GM12878 (cell line): ENCODE data around the gene C1S. TPM values are rescaled to one million over a fixed set of nuclear protein-coding genes. Genes with fewer than 3 reads are reported as not detected.

Experiments
- ATAC-seq: fragments of 200-7000 bp; cut with Tn5 transposase; 3 replicates; pipeline ENCODE4 v1.9.1; 2020; ENCODE audit warnings: mild to moderate bottlenecking, moderate library complexity
- BruUV-seq: library from RNA; stranded (reverse); fragments of 400-500 nt; replicated peaks from 2 replicates; lab custom pipeline; 2021; lab: Mats Ljungman, UMichigan
- CTCF ChIA-PET: fragments of 300-600 bp; sonication (Branson Sonifier 250); formaldehyde crosslinking; extraction: SDS; loops from one replicate; lab custom pipeline; 2021; ENCODE audit warnings: inconsistent platforms; lab: Yijun Ruan, JAX
- POLR2A ChIA-PET: fragments of 350-600 bp; formaldehyde crosslinking; extraction: SDS; loops from one replicate; lab custom pipeline; 2021; ENCODE audit warnings: inconsistent platforms; lab: Charles Lee
- RAD21 ChIA-PET: fragments of 300-600 bp; sonication (Branson Sonifier 250); formaldehyde crosslinking; loops from one replicate; lab custom pipeline; 2023; ENCODE audit warnings: antibody characterized with exemption; ENCODE audit not compliant: unreplicated experiment; lab: Charles Lee
- SMC1A ChIA-PET: fragments of 300-600 bp; sonication (Branson Sonifier 250); formaldehyde crosslinking; loops from one replicate; lab custom pipeline; 2023; ENCODE audit not compliant: unreplicated experiment, uncharacterized antibody; lab: Charles Lee
- DNase-seq: peaks from one replicate; pipeline ENCODE4 v3.0.0-alpha.2; 2011; ENCODE audit warnings: low read depth, low spot score
- FAIRE-seq: peaks from 3 replicates; lab custom pipeline; 2011; peaks lifted over from hg19 to GRCh38; lab: Jason Lieb, UNC
- H2AFZ ChIP-seq: 2 replicates; pipeline ENCODE4 v1.6.0; 2011; ENCODE audit warnings: low read depth, low read length, control low read depth; ENCODE audit not compliant: control insufficient read depth
- H3K27ac ChIP-seq: 2 replicates; pipeline ENCODE4 v1.5.1; 2011; ENCODE audit warnings: control low read depth; ENCODE audit not compliant: control insufficient read depth, insufficient read depth
- H3K27me3 ChIP-seq, 2 experiments: replicated peaks in 1 of 2; 2 replicates each; pipeline versions ENCODE4 v1.6.0 to v1.6.1; 2011; ENCODE audit warnings: low read length in 1 of 2; ENCODE audit not compliant: control insufficient read depth in 2 of 2, insufficient read depth in 2 of 2
- H3K36me3 ChIP-seq, 2 experiments: 2 replicates each; pipeline ENCODE4 v1.5.1; 2011; ENCODE audit warnings: low read length in 1 of 2; ENCODE audit not compliant: control insufficient read depth in 2 of 2, insufficient read depth in 2 of 2
- H3K4me1 ChIP-seq: 2 replicates; pipeline ENCODE4 v1.6.1; 2011; ENCODE audit warnings: mild to moderate bottlenecking, low read length, moderate library complexity, mixed read lengths; ENCODE audit not compliant: control insufficient read depth, insufficient read depth
- H3K4me2 ChIP-seq: 2 replicates; pipeline ENCODE4 v1.6.0; 2011; ENCODE audit warnings: control low read depth; ENCODE audit not compliant: control insufficient read depth, insufficient read depth
- H3K4me3 ChIP-seq: fragments of 200-600 bp; sonication (generic); 2 replicates; pipeline ENCODE4 v1.5.1; 2016
- H3K79me2 ChIP-seq: 2 replicates; pipeline ENCODE4 v1.6.0; 2011; ENCODE audit warnings: low read length; ENCODE audit not compliant: control insufficient read depth, insufficient read depth
- H3K9ac ChIP-seq: 2 replicates; pipeline ENCODE4 v1.8.0; 2011; ENCODE audit warnings: low read length, control low read depth, mixed read lengths; ENCODE audit not compliant: control insufficient read depth, insufficient read depth
- H3K9me3 ChIP-seq: replicated peaks from 3 replicates; pipeline ENCODE4 v1.5.1; 2011; ENCODE audit warnings: mild to moderate bottlenecking, low read length; ENCODE audit not compliant: control insufficient read depth, insufficient read depth
- H4K20me1 ChIP-seq: 2 replicates; pipeline ENCODE4 v1.6.0; 2011; ENCODE audit not compliant: control insufficient read depth, insufficient read depth
- BMI1 ChIP-seq: fragments of 450-650 bp; IDR thresholded peaks from 2 replicates; pipeline ENCODE4 v1.6.1; 2016; ENCODE audit warnings: mild to moderate bottlenecking, moderate library complexity, borderline replicate concordance
- CBFB ChIP-seq: IDR thresholded peaks from 2 replicates; pipeline ENCODE4 v1.6.1; 2016; ENCODE audit warnings: antibody characterized with exemption, low read depth
- EED ChIP-seq: sonication (generic); IDR thresholded peaks from 2 replicates; pipeline ENCODE4 v1.6.1; 2016; ENCODE audit warnings: antibody characterized with exemption, low read depth
- IKZF1 ChIP-seq: fragments of 450-650 bp; conservative IDR thresholded peaks from 2 replicates; pipeline ENCODE4 v1.6.1; 2017; ENCODE audit warnings: antibody characterized with exemption, mild to moderate bottlenecking
- IKZF2 ChIP-seq, 2 experiments: fragments of 450-650 bp; IDR thresholded peaks; 2 replicates each; pipeline ENCODE4 v1.6.1; 2017; ENCODE audit warnings: mild to moderate bottlenecking in 2 of 2, moderate library complexity in 2 of 2
- IRF4 ChIP-seq: IDR thresholded peaks from 2 replicates; pipeline ENCODE4 v1.6.1; 2011; ENCODE audit warnings: low read depth, low read length
- MLLT1 ChIP-seq: fragments of 450-650 bp; IDR thresholded peaks from 2 replicates; pipeline ENCODE4 v1.6.1; 2016; ENCODE audit warnings: mild to moderate bottlenecking
- MTA2 ChIP-seq: fragments of 450-650 bp; IDR thresholded peaks from 2 replicates; pipeline ENCODE4 v1.6.1; 2016; ENCODE audit warnings: low read depth, mild to moderate bottlenecking, moderate library complexity
- MYC ChIP-seq: IDR thresholded peaks from 2 replicates; pipeline ENCODE4 v1.6.1; 2011; ENCODE audit warnings: mild to moderate bottlenecking, low read length, moderate library complexity, inconsistent platforms; ENCODE audit not compliant: insufficient read depth, insufficient replicate concordance, insufficient read length, severe bottlenecking
- NFIC ChIP-seq: IDR thresholded peaks from 2 replicates; pipeline ENCODE4 v1.6.1; 2012; ENCODE audit warnings: low read depth, mild to moderate bottlenecking, inconsistent platforms, low read length, moderate library complexity
- POLR2AphosphoS5 ChIP-seq: IDR thresholded peaks from 2 replicates; pipeline ENCODE4 v1.6.1; 2011; ENCODE audit warnings: mild to moderate bottlenecking, low read length, inconsistent platforms
- RAD21 ChIP-seq: IDR thresholded peaks from 2 replicates; pipeline ENCODE4 v1.6.1; 2011; ENCODE audit warnings: mild to moderate bottlenecking, low read depth, low read length, moderate library complexity; ENCODE audit not compliant: insufficient read depth
- SKIL ChIP-seq: fragments of 450-650 bp; IDR thresholded peaks from 2 replicates; pipeline ENCODE4 v1.6.1; 2017; ENCODE audit warnings: mild to moderate bottlenecking, low read depth, inconsistent platforms; ENCODE audit not compliant: poor library complexity, severe bottlenecking
- SMC3 ChIP-seq: IDR thresholded peaks from 2 replicates; pipeline ENCODE4 v1.6.1; 2011; ENCODE audit warnings: low read length, improper control_type of control experiment, borderline replicate concordance
- SRF ChIP-seq, 2 experiments: IDR thresholded peaks; 2 replicates each; pipeline ENCODE4 v1.6.1; 2011; ENCODE audit warnings: low read depth in 2 of 2, low read length in 2 of 2, mild to moderate bottlenecking in 1 of 2, moderate library complexity in 1 of 2
- TARDBP ChIP-seq: IDR thresholded peaks from 2 replicates; pipeline ENCODE4 v1.6.1; 2016; ENCODE audit warnings: borderline replicate concordance
- TBL1XR1 ChIP-seq: IDR thresholded peaks from 2 replicates; pipeline ENCODE4 v1.6.1; 2012; ENCODE audit warnings: low read depth, low read length, improper control_type of control experiment
- YBX1 ChIP-seq: fragments of 450-650 bp; IDR thresholded peaks from 2 replicates; pipeline ENCODE4 v1.6.1; 2016; ENCODE audit warnings: antibody characterized with exemption
- ZNF384 ChIP-seq: IDR thresholded peaks from 2 replicates; pipeline ENCODE4 v1.6.1; 2012; ENCODE audit warnings: low read depth, mild to moderate bottlenecking, low read length, improper control_type of control experiment, borderline replicate concordance
- WGBS: methylation state at CpG from one replicate; pipeline ENCODE4 v1.1.6; 2016; ENCODE audit warnings: low lambda C conversion rate; ENCODE audit not compliant: insufficient replicate concordance, insufficient coverage; ENCODE audit errors: missing lambda C conversion rate; 5-methylcytosine and 5-hydroxymethylcytosine counted together
- in situ Hi-C: fragments of 300-500 bp; cut with MboI; formaldehyde crosslinking; loops from 9 replicates; pipeline ENCODE4 v1.14.3; 2018; ENCODE audit warnings: mixed read lengths
- intact Hi-C: fragments of 100-400 bp; cut with micrococcal nuclease; formaldehyde crosslinking; loops from one replicate; pipeline ENCODE4 v1.14.2; 2022; ENCODE audit not compliant: unreplicated experiment
- polyA plus RNA-seq, 11 experiments: library from polyadenylated mRNA; depleted of rRNA in 4 of 11; unstranded in 6 of 11; stranded (reverse) in 5 of 11; fragments of >200 nt; fragmentation: Nextera tagmentation in 4 of 11; fragmentation: Illumina TruSeq in 1 of 11; extraction: Ambion mirVana in 4 of 11; extraction: Trizol in 1 of 11; gene quantifications; 1 replicate in 1 of 11; 2 replicates in 10 of 11; pipeline versions ENCODE4 v1.2.1 to v1.2.3, GENCODE V29; 2011 to 2016; ENCODE audit warnings: inconsistent platforms in 2 of 11, missing spikeins in 2 of 11, low read depth in 1 of 11
- total RNA-seq, 4 experiments: library from RNA; depleted of rRNA in 3 of 4; stranded (reverse); fragments of >200 nt in 3 of 4; fragmentation: Illumina TruSeq in 1 of 4; extraction: Trizol in 1 of 4; gene quantifications; 2 replicates each; pipeline versions ENCODE4 v1.2.1 to v1.2.3, GENCODE V29; 2013 to 2021

Gene C1S
- total and polyA plus RNA-seq, 10 of the 15 experiments (the other 5 are each of a cell fraction or from before 2014, with no cell fraction given) = 0.10 to 1.4 (median 0.42) TPM

- no TSS peak for BruUV-seq
- POLR2A ChIA-PET = interaction anchor here (0.6 to 7.2 kb wide), 8 partner anchors 9 to 261 kb away, joined by 3 to 55 read pairs (median 3); partner anchors contain the start of genes C12orf57, LPCAT3, RNU7-1 and USP5
- no peak for TF ChIP-seq IKZF1
- TF ChIP-seq IRF4 = no peak
- no peak for TF ChIP-seq TBL1XR1
- no peak for TF ChIP-seq MTA2
- no peak for TF ChIP-seq YBX1
- TF ChIP-seq TARDBP = no peak
- no peak for TF ChIP-seq IKZF2 (IDR thresholded peaks at IDR 0.05)
- TF ChIP-seq SRF (IDR thresholded peaks at IDR 0.05; ENCODE audit: low read depth in 2 of 2, low read length in 2 of 2) = no peak
- no peak for TF ChIP-seq BMI1
- TF ChIP-seq NFIC = no peak
- TF ChIP-seq MYC = no peak
- peak; percentile 53; the same call in 1 of the 2 replicates for TF ChIP-seq SMC3
- TF ChIP-seq CBFB = no peak
- TF ChIP-seq SKIL = no peak
- TF ChIP-seq ZNF384 = no peak
- TF ChIP-seq RAD21 = peak; percentile 71
- TF ChIP-seq POLR2AphosphoS5 = no peak
- TF ChIP-seq MLLT1 = no peak
- no peak for TF ChIP-seq EED
Measured at GRCh38 chr12:7113389-7113871, 52.9 kb downstream of the C1S start.

More at GRCh38 chr12:7113389-7113871, 52.9 kb downstream of the C1S start:
- DNase-seq = no peak
- H3K9me3 ChIP-seq = no peaks in the 10 kb centered on the region
- 21% methylated on average over 5 of the region's 5 CpGs for whole genome bisulfite sequencing
- peaks cover 12% of the 10 kb centered on the region for H3K4me1 ChIP-seq
- FAIRE-seq = peak; percentile 57
- in situ Hi-C loops = loop anchor here (5.0 kb wide), 1 partner anchor 151 kb away; no protein-coding TSS in a partner anchor
- H3K4me3 ChIP-seq = no peak overlapping the region
- H3K27me3 ChIP-seq = no peaks in the 10 kb centered on the region
- CTCF ChIA-PET = interaction anchor here (0.6 to 7.7 kb wide), 38 partner anchors 9 to 335 kb away, joined by 3 to 61 read pairs (median 6); partner anchors contain the start of genes C12orf57, C1R, CLSTN3 and LPCAT3
- H2AFZ ChIP-seq = no peak overlapping the region; the same call in 1 of the 2 replicates
- H3K79me2 ChIP-seq = peaks cover 27% of the 10 kb centered on the region
- RAD21 ChIA-PET = interaction anchor here (1.0 to 7.6 kb wide), 10 partner anchors 17 to 261 kb away, joined by 3 to 89 read pairs (median 4); partner anchors contain the start of genes C12orf57, C1S, CDCA3 and LPCAT3
- SMC1A ChIA-PET = interaction anchor here (0.9 to 3.6 kb wide), 18 partner anchors 12 to 262 kb away, joined by 3 to 40 read pairs (median 4); partner anchors contain the start of genes C12orf57, CDCA3, LPCAT3 and RNU7-1
- peaks cover 0 to 30% of the 10 kb centered on the region in 2 experiments; a peak in 3 of 4 replicates for H3K36me3 ChIP-seq
- intact Hi-C loops = loop anchor here (2.0 to 5.0 kb wide), 3 partner anchors 151 to 245 kb away; no protein-coding TSS in a partner anchor
- peak; percentile 56 for ATAC-seq
- H4K20me1 ChIP-seq = no peaks in the 10 kb centered on the region
- no peak overlapping the region for H3K9ac ChIP-seq
- no peak overlapping the region; the same call in 1 of the 2 replicates for H3K4me2 ChIP-seq
- H3K27ac ChIP-seq = peak overlapping the region; percentile 40; the same call in 1 of the 2 replicates
